Astrocyte of the cerebellum (primary cell): ENCODE measurements around the gene IMMP2L.

Experiments
- DNase-seq: peaks from one replicate; pipeline ENCODE4 v3.0.0-alpha.2; 2011; ENCODE audit warnings: low read depth
- H3K4me3 ChIP-seq: 2 replicates; pipeline ENCODE4 v1.5.1; 2011; ENCODE audit warnings: mild to moderate bottlenecking, low read depth, low read length, moderate library complexity
- CTCF ChIP-seq: IDR thresholded peaks from 2 replicates; pipeline ENCODE4 v1.5.1; 2012; ENCODE audit warnings: low read length, low read depth, moderate library complexity, mild to moderate bottlenecking; ENCODE audit errors: missing control alignments
- in situ Hi-C: cut with HindIII; loops from 2 replicates; pipeline ENCODE4 v1.10.0; 2017; ENCODE audit warnings: low sequenced_read_pairs

IMMP2L gene

GRCh38 chr7:111527545-111527944 is 34.7 kb downstream of the IMMP2L start:
- no peak overlapping the region for H3K4me3 ChIP-seq
- in situ Hi-C loops = no loop called here
- DNase-seq = no peak
- TF ChIP-seq CTCF = no peak

- in situ Hi-C loops = no loop called here
- no peak for TF ChIP-seq CTCF
- no peak for DNase-seq
- no peak overlapping the region for H3K4me3 ChIP-seq
Measured at GRCh38 chr7:111525100-111525499, 37.2 kb downstream of the IMMP2L start.

- no peak for TF ChIP-seq CTCF
- no peak for DNase-seq
- no peak overlapping the region for H3K4me3 ChIP-seq
- in situ Hi-C loops = no loop called here
Measured at GRCh38 chr7:111521660-111522059, 40.6 kb downstream of the IMMP2L start.

- in situ Hi-C loops = no loop called here
- H3K4me3 ChIP-seq = no peak overlapping the region
- no peak for TF ChIP-seq CTCF
- no peak for DNase-seq
Measured at GRCh38 chr7:111518264-111518663, 44.0 kb downstream of the IMMP2L start.

- in situ Hi-C loops = no loop called here
- DNase-seq = no peak
- H3K4me3 ChIP-seq = no peak overlapping the region
- no peak for TF ChIP-seq CTCF
Measured at GRCh38 chr7:111517549-111517951, 44.7 kb downstream of the IMMP2L start.

- TF ChIP-seq CTCF = no peak
- DNase-seq = no peak
- H3K4me3 ChIP-seq = no peak overlapping the region
- in situ Hi-C loops = no loop called here
Measured at GRCh38 chr7:111516612-111517011, 45.7 kb downstream of the IMMP2L start.

- no peak for TF ChIP-seq CTCF
- H3K4me3 ChIP-seq = no peak overlapping the region
- in situ Hi-C loops = no loop called here
- DNase-seq = no peak
Measured at GRCh38 chr7:111513566-111513965, 48.7 kb downstream of the IMMP2L start.
